ENCODE results near the gene ZNF14.
A peak's percentile ranks its signal among the peaks of the same experiment; 100 is the strongest.

Gene ZNF14

DNA sequence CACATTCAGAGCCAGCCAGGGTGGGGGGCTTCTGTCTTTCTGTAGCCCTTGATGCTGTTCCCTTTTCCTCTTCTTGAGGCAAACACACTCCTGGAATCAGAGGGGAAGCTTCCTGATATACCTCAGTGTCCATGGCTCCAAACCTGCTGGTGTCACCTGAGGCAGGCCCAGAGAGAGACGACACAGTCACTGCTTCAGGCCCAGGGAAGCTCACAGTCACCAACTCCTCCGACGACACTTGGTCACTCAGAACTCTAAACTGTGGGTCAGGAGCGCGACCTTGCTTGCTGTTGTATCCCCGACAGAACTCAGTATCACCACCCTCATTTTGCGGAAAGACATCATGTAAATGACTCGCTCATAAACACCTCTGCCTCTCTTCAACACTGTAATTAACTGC, 70.6 kb downstream of the ZNF14 start:
- Histone ChIP-seq H3K4me1 (ENCODE audit: control insufficient read depth, insufficient read depth, low read length) (peaks cover 12% of the 10 kb centered on the region), H3K27ac (ENCODE audit: low read depth, low read length) (no peak overlapping the region)

GRCh38 chr19:19661675-19662251, 71.1 kb downstream of the ZNF14 start:
- Histone ChIP-seq H3K36me3 (ENCODE audit: control insufficient read depth, insufficient read depth, low read length) (peaks cover 43% of the 10 kb centered on the region), H3K4me1 (ENCODE audit: control insufficient read depth, insufficient read depth, low read length) (peaks cover 12% of the 10 kb centered on the region), H3K9ac (ENCODE audit: low read length) (peak overlapping the region; percentile 95), H3K27ac (ENCODE audit: low read depth, low read length) (no peak overlapping the region), H3K4me3 (ENCODE audit: low read depth, low read length) (peak overlapping the region; percentile 92), H3K27me3 (ENCODE audit: control insufficient read depth, insufficient read depth, low read length) (no peaks in the 10 kb centered on the region), H3K9me3 (ENCODE audit: control insufficient read depth, insufficient read depth, low read depth, low read length) (no peaks in the 10 kb centered on the region)

More for the DNA sequence above, 70.6 kb downstream of the ZNF14 start:
- Histone ChIP-seq H3K4me3 (ENCODE audit: low read depth, low read length) (peak overlapping the region; percentile 92), H3K27me3 (ENCODE audit: control insufficient read depth, insufficient read depth, low read length) (no peaks in the 10 kb centered on the region), H3K9ac (ENCODE audit: low read length) (peak overlapping the region; percentile 95), H3K9me3 (ENCODE audit: control insufficient read depth, insufficient read depth, low read depth, low read length) (no peaks in the 10 kb centered on the region), H3K36me3 (ENCODE audit: control insufficient read depth, insufficient read depth, low read length) (peaks cover 38% of the 10 kb centered on the region)

GRCh38 chr19:19661141-19661674, 71.7 kb downstream of the ZNF14 start:
- H3K9me3 ChIP-seq (ENCODE audit: control insufficient read depth, insufficient read depth, low read depth, low read length), result no peaks in the 10 kb centered on the region
- H3K27me3 ChIP-seq (ENCODE audit: control insufficient read depth, insufficient read depth, low read length), result no peaks in the 10 kb centered on the region
- peaks cover 49% of the 10 kb centered on the region for H3K36me3 ChIP-seq (ENCODE audit: control insufficient read depth, insufficient read depth, low read length)
- H3K4me3 ChIP-seq (ENCODE audit: low read depth, low read length), result 0 out of 2 replicates have a peak overlapping the region, but pooled peaks have one; percentile 92
- no peak overlapping the region for H3K27ac ChIP-seq (ENCODE audit: low read depth, low read length)
- H3K4me1 ChIP-seq (ENCODE audit: control insufficient read depth, insufficient read depth, low read length), result peaks cover 12% of the 10 kb centered on the region
- H3K9ac ChIP-seq (ENCODE audit: low read length), result peak overlapping the region; percentile 21
